Skeletal muscle tissue (tissue), 4 donors: ENCODE results near the gene PPM1H. TPM values are rescaled to one million over a fixed set of nuclear protein-coding genes. Genes with fewer than 3 reads are reported as not detected.

Experiments used
- H3K27ac ChIP-seq: one replicate; pipeline ENCODE4 v1.7.0; 2013; ENCODE audit warnings: mild to moderate bottlenecking, low read depth, low read length, inconsistent platforms
- H3K27me3 ChIP-seq, 3 donors: one replicate each; pipeline ENCODE4 v1.7.0; 2013; ENCODE audit warnings: low read length in 3 of 3; ENCODE audit not compliant: control insufficient read depth in 3 of 3, insufficient read depth in 3 of 3
- H3K36me3 ChIP-seq, 3 donors: one replicate each; pipeline ENCODE4 v1.7.0; 2013; ENCODE audit warnings: low read length in 3 of 3; ENCODE audit not compliant: control insufficient read depth in 3 of 3, insufficient read depth in 3 of 3
- H3K4me1 ChIP-seq, 3 donors: one replicate each; pipeline ENCODE4 v1.7.0; 2013; ENCODE audit warnings: low read length in 3 of 3, mild to moderate bottlenecking in 3 of 3; ENCODE audit not compliant: control insufficient read depth in 3 of 3, insufficient read depth in 3 of 3
- H3K4me3 ChIP-seq, 3 donors: one replicate each; pipeline ENCODE4 v1.7.0; 2013; ENCODE audit warnings: low read length in 3 of 3
- H3K9ac ChIP-seq, 3 donors: one replicate each; pipeline ENCODE4 v1.7.0; 2013; ENCODE audit warnings: low read length in 3 of 3, mild to moderate bottlenecking in 3 of 3, moderate library complexity in 2 of 3, low read depth in 1 of 3
- H3K9me3 ChIP-seq, 3 donors: one replicate each; pipeline ENCODE4 v1.7.0; 2013; ENCODE audit warnings: low read length in 3 of 3; ENCODE audit not compliant: control insufficient read depth in 3 of 3
- total RNA-seq: library from RNA; depleted of rRNA; stranded (reverse); fragments of >200 nt; gene quantifications from one replicate; pipeline ENCODE4 v1.2.3, GENCODE V29; 2014
- donor health status: Osteomylitis.

Gene PPM1H
- total RNA-seq, 1 donor from 2014 or later = 4.2 TPM

- Histone ChIP-seq H3K9ac (no peak overlapping the region), H3K36me3 (no peaks in the 10 kb centered on the region), H3K4me1 (no peaks in the 10 kb centered on the region), H3K9me3 (peaks cover 0 to 3% (median 0%) of the 10 kb centered on the region in 3 donors), H3K4me3 (no peak overlapping the region), H3K27me3 (no peaks in the 10 kb centered on the region), H3K27ac (no peak overlapping the region)
These were observed 180.2 kb downstream of the PPM1H start for GRCh38 chr12:62754706-62755105.

- no peak overlapping the region for H3K9ac ChIP-seq
- peaks cover 0 to 3% (median 0%) of the 10 kb centered on the region in 3 donors for H3K9me3 ChIP-seq
- no peak overlapping the region for H3K4me3 ChIP-seq
- no peaks in the 10 kb centered on the region for H3K4me1 ChIP-seq
- no peaks in the 10 kb centered on the region for H3K27me3 ChIP-seq
- no peaks in the 10 kb centered on the region for H3K36me3 ChIP-seq
- no peak overlapping the region for H3K27ac ChIP-seq
These were observed 183.2 kb downstream of the PPM1H start for GRCh38 chr12:62751810-62752155.

- Histone ChIP-seq H3K36me3 (no peaks in the 10 kb centered on the region), H3K4me1 (no peaks in the 10 kb centered on the region), H3K27me3 (no peaks in the 10 kb centered on the region), H3K9ac (no peak overlapping the region), H3K9me3 (peaks cover 0 to 3% (median 0%) of the 10 kb centered on the region in 3 donors), H3K4me3 (no peak overlapping the region), H3K27ac (no peak overlapping the region)
These were observed 183.8 kb downstream of the PPM1H start for GRCh38 chr12:62750941-62751809.

- Histone ChIP-seq H3K27ac (no peak overlapping the region), H3K36me3 (no peaks in the 10 kb centered on the region), H3K9ac (no peak overlapping the region), H3K4me1 (peaks cover 0 to 2% (median 2%) of the 10 kb centered on the region in 3 donors), H3K9me3 (no peaks in the 10 kb centered on the region), H3K27me3 (no peaks in the 10 kb centered on the region), H3K4me3 (no peak overlapping the region)
These were observed 185.4 kb downstream of the PPM1H start for GRCh38 chr12:62749586-62749985.

GRCh38 chr12:62748941-62749468 is 185.9 kb downstream of the PPM1H start:
- Histone ChIP-seq H3K9ac (no peak overlapping the region), H3K4me3 (no peak overlapping the region), H3K27ac (no peak overlapping the region), H3K36me3 (no peaks in the 10 kb centered on the region), H3K27me3 (no peaks in the 10 kb centered on the region), H3K4me1 (peaks cover 0 to 3% (median 2%) of the 10 kb centered on the region in 3 donors), H3K9me3 (no peaks in the 10 kb centered on the region)

- Histone ChIP-seq H3K27ac (no peak overlapping the region), H3K4me1 (peaks cover 0 to 3% (median 2%) of the 10 kb centered on the region in 3 donors), H3K27me3 (no peaks in the 10 kb centered on the region), H3K4me3 (no peak overlapping the region), H3K36me3 (no peaks in the 10 kb centered on the region), H3K9me3 (no peaks in the 10 kb centered on the region), H3K9ac (no peak overlapping the region)
These were observed 190.4 kb downstream of the PPM1H start for GRCh38 chr12:62744551-62744950.

GRCh38 chr12:62739266-62740015 is 195.5 kb downstream of the PPM1H start:
- no peaks in the 10 kb centered on the region for H3K27me3 ChIP-seq
- H3K27ac ChIP-seq = no peak overlapping the region
- no peaks in the 10 kb centered on the region for H3K4me1 ChIP-seq
- H3K9ac ChIP-seq = no peak overlapping the region
- H3K36me3 ChIP-seq = no peaks in the 10 kb centered on the region
- H3K4me3 ChIP-seq = no peak overlapping the region
- no peaks in the 10 kb centered on the region for H3K9me3 ChIP-seq

GRCh38 chr12:62738616-62739015 is 196.3 kb downstream of the PPM1H start:
- no peak overlapping the region for H3K27ac ChIP-seq

GRCh38 chr12:62738105-62738504 is 196.8 kb downstream of the PPM1H start:
- H3K4me1 ChIP-seq = no peaks in the 10 kb centered on the region
- no peaks in the 10 kb centered on the region for H3K36me3 ChIP-seq
- no peak overlapping the region for H3K27ac ChIP-seq
- H3K27me3 ChIP-seq = no peaks in the 10 kb centered on the region
- no peaks in the 10 kb centered on the region for H3K9me3 ChIP-seq
- no peak overlapping the region for H3K9ac ChIP-seq
- no peak overlapping the region for H3K4me3 ChIP-seq

More at GRCh38 chr12:62738616-62739015, 196.3 kb downstream of the PPM1H start:
- Histone ChIP-seq H3K36me3 (no peaks in the 10 kb centered on the region), H3K27me3 (no peaks in the 10 kb centered on the region), H3K9me3 (no peaks in the 10 kb centered on the region), H3K4me3 (no peak overlapping the region), H3K9ac (no peak overlapping the region), H3K4me1 (no peaks in the 10 kb centered on the region)

GRCh38 chr12:62737615-62738014 is 197.3 kb downstream of the PPM1H start:
- Histone ChIP-seq H3K36me3 (no peaks in the 10 kb centered on the region), H3K27ac (no peak overlapping the region), H3K9me3 (no peaks in the 10 kb centered on the region), H3K27me3 (no peaks in the 10 kb centered on the region), H3K4me1 (no peaks in the 10 kb centered on the region), H3K9ac (no peak overlapping the region), H3K4me3 (no peak overlapping the region)
